ENCODE results near the gene SLC3A2.
A peak's percentile ranks its signal among the peaks of the same experiment; 100 is the strongest.

Gene SLC3A2

DNA sequence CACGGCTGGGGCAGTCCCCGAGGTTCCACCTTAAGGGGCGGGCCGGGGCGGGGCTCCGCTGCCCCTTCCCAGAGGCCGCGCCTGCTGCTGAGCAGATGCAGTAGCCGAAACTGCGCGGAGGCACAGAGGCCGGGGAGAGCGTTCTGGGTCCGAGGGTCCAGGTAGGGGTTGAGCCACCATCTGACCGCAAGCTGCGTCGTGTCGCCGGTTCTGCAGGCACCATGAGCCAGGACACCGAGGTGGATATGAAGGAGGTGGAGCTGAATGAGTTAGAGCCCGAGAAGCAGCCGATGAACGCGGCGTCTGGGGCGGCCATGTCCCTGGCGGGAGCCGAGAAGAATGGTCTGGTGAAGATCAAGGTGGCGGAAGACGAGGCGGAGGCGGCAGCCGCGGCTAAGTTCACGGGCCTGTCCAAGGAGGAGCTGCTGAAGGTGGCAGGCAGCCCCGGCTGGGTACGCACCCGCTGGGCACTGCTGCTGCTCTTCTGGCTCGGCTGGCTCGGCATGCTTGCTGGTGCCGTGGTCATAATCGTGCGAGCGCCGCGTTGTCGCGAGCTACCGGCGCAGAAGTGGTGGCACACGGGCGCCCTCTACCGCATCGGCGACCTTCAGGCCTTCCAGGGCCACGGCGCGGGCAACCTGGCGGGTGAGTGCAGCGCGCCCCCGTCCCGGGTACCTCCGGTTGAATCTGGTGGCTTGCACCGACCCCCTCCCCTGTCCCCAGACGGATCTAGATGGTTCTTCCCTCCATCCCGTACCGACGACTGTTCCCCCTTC is at the start of gene SLC3A2:
SLC3A2 (plus strand) TSS at position 94 of the 776 bp plus-strand sequence; CDS start at position 222, 128 bp downstream.
- TF ChIP-seq CTCF (IDR thresholded peaks at IDR 0.05; ENCODE audit: extremely low read depth, insufficient read depth, missing control alignments) = peak; percentile 95
- peak; percentile 88 for DNase-seq (ENCODE audit: low spot score)
- in situ Hi-C loops (cut with MboI; ENCODE audit: low pct_unique_long_range_greater_than_20kb, low sequenced_read_pairs, unreplicated experiment) = no loop called here

DNA sequence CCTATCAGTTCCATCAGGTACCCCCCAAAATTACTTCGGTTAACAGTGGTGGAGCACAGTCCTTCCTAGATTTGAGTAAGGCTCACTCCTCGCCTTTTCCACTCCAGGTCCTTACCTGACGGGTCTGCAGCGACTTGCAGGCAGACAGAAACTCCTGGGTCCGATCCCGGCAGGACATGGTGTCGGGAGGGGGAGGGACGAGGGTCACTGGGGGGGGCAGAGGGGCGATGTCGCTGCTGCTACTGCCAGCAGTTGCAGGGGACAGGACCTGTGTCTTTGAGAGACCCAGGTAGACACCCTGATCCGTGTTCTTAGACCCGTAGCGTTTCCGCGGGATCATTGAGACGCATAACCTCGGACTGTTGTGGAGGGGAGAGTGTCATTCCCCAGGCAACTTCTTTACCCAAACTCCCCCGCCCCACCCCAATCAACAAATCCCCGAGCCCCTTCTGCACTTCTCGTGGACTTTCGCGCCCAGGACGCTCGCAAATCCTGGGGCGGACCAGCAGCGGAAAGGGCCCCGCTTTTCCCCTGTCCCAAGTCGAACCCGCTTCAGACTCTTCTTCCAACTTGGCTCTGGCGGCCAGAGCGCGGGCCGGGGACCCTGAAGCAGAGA is 49.7 kb upstream of the SLC3A2 start:
- in situ Hi-C loops (cut with MboI; ENCODE audit: low pct_unique_long_range_greater_than_20kb, low sequenced_read_pairs, unreplicated experiment) = no loop called here
- no peak for TF ChIP-seq CTCF (IDR thresholded peaks at IDR 0.05; ENCODE audit: extremely low read depth, insufficient read depth, missing control alignments)
- peak; percentile 36 for DNase-seq (ENCODE audit: low spot score)

GRCh38 chr11:62831520-62832335 is 49.0 kb upstream of the SLC3A2 start, which contains the start of gene STX5:
STX5 (minus strand) TSS chr11:62832051; CDS start chr11:62831243, 808 bp downstream.
- in situ Hi-C loops (cut with MboI; ENCODE audit: low pct_unique_long_range_greater_than_20kb, low sequenced_read_pairs, unreplicated experiment) = no loop called here
- DNase-seq (ENCODE audit: low spot score) = peak; percentile 97
- no peak for TF ChIP-seq CTCF (IDR thresholded peaks at IDR 0.05; ENCODE audit: extremely low read depth, insufficient read depth, missing control alignments)

- in situ Hi-C loops (cut with MboI; ENCODE audit: low pct_unique_long_range_greater_than_20kb, low sequenced_read_pairs, unreplicated experiment) = no loop called here
- TF ChIP-seq CTCF (IDR thresholded peaks at IDR 0.05; ENCODE audit: extremely low read depth, insufficient read depth, missing control alignments) = no peak
- no peak for DNase-seq (ENCODE audit: low spot score)
These were observed 48.1 kb upstream of the SLC3A2 start, which contains the start of gene TEX54 for GRCh38 chr11:62832336-62833234. TEX54 (minus strand) TSS chr11:62832841.

DNA sequence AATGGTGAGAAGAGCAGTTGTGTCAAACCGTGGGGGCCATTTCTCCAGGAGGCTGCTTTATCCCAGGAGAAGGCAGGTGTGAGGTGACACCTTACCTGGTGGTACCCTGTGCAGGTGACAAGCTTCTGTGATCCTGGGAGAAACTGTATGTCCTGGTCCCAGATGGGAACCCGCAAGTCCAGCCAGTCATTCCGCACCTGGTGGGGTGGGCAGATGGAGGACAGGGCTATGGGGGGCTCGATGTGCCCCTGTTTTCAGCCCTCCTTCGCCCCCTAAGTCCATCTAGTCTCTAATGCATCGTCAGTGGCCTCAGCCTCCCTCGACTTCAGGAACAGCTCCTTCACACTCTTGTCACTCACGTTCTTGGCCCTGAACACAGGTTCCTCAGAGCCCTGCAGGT is 45.4 kb upstream of the SLC3A2 start:
- DNase-seq (ENCODE audit: low spot score) = no peak
- TF ChIP-seq CTCF (IDR thresholded peaks at IDR 0.05; ENCODE audit: extremely low read depth, insufficient read depth, missing control alignments) = no peak
- in situ Hi-C loops (cut with MboI; ENCODE audit: low pct_unique_long_range_greater_than_20kb, low sequenced_read_pairs, unreplicated experiment) = no loop called here
